ENCODE results near the gene FBXL14. TPM values are rescaled to one million over a fixed set of nuclear protein-coding genes. Genes with fewer than 3 reads are reported as not detected.

The FBXL14 gene
- total RNA-seq, 4 donors from 2014 or later: 14.5 to 30.9 (median 21.4) TPM

DNA sequence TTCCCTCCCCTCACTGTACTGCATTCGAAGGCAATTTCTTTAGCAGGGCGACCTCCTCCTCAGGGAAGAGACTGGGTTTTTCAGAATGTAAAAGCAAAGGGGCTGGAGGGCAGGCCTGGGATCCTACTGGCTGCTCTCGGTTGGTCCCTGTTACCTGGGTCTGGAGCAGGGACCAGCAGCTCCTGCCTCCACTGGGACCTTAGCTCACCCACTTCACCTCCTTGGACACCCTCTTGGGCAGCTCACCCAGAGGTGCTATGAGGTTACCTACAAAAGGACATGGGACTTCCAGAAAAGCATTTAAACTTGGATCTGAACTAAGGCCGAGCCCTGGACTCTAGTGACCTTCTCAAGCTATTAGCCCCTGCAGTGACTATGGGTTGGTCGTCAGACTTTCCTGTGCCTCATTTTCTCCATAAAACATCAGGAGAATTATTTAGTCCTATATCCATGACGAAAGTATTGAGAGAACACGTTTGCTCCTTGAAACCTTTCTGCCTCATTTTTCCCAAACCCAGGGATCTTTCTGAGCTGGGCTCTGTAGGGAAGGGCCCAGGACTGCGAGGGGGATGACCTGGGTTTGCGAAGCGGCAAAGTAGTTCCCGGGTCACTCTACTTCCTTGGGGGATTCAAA, 65.0 kb downstream of the FBXL14 start:
- peaks cover 0 to 13% of the 10 kb centered on the region in 2 donors for H3K4me1 ChIP-seq
- H3K4me3 ChIP-seq (replicated peaks in 1 of 3): peak overlapping the region in 1 of 3 donors; percentile 31
- no peaks in the 10 kb centered on the region for H3K36me3 ChIP-seq
- TF ChIP-seq, protein P1, sequence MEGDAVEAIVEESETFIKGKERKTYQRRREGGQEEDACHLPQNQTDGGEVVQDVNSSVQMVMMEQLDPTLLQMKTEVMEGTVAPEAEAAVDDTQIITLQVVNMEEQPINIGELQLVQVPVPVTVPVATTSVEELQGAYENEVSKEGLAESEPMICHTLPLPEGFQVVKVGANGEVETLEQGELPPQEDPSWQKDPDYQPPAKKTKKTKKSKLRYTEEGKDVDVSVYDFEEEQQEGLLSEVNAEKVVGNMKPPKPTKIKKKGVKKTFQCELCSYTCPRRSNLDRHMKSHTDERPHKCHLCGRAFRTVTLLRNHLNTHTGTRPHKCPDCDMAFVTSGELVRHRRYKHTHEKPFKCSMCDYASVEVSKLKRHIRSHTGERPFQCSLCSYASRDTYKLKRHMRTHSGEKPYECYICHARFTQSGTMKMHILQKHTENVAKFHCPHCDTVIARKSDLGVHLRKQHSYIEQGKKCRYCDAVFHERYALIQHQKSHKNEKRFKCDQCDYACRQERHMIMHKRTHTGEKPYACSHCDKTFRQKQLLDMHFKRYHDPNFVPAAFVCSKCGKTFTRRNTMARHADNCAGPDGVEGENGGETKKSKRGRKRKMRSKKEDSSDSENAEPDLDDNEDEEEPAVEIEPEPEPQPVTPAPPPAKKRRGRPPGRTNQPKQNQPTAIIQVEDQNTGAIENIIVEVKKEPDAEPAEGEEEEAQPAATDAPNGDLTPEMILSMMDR (IDR thresholded peaks at IDR 0.05): no peak
- TF ChIP-seq POLR2A (IDR thresholded peaks at IDR 0.05): no peak
- no peak overlapping the region for H3K27ac ChIP-seq
- no peak for DNase-seq
- peaks cover 3% of the 10 kb centered on the region for H3K27me3 ChIP-seq
- 73 to 84% methylated on average over 11 of the region's 11 CpGs for WGBS, 2 donors
- intact Hi-C loops (cut with DNase I): no loop called here
- no peaks in the 10 kb centered on the region for H3K9me3 ChIP-seq

- Histone ChIP-seq H3K9me3 (no peaks in the 10 kb centered on the region), H3K27me3 (peaks cover 3% of the 10 kb centered on the region), H3K4me1 (peaks cover 0 to 13% of the 10 kb centered on the region in 2 donors), H3K4me3 (replicated peaks in 1 of 3) (no peak overlapping the region), H3K27ac (no peak overlapping the region), H3K36me3 (no peaks in the 10 kb centered on the region)
- intact Hi-C loops (cut with DNase I): no loop called here
- DNase-seq: no peak
- 95 to 100% methylated on average over 3 of the region's 3 CpGs for WGBS, 2 donors
- TF ChIP-seq, protein P1 (IDR thresholded peaks at IDR 0.05): no peak
Measured at GRCh38 chr12:1528791-1529190, 65.6 kb downstream of the FBXL14 start.

DNA sequence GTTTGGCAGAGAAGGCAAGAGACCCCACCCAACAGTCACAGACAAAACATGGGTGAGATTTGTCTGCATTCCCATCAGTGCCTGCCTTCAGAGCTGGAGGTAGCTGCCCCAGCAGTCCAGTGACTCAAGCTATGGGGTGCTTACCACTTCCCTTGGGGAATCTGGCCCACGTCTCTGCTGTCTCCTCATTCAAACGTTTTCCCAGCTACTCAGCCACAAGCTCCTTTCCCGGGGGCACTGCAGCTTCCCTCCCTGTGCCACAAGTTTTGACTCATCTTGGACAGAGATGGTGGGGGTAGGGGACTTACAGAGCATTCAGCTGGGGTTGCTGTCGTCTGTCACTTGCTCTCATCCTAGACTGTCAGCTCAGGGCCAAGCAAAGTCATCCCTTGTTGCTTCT, 66.6 kb downstream of the FBXL14 start:
- Histone ChIP-seq H3K27ac (no peak overlapping the region), H3K27me3 (peaks cover 3% of the 10 kb centered on the region), H3K4me3 (replicated peaks in 1 of 3) (no peak overlapping the region), H3K4me1 (peaks cover 0 to 13% of the 10 kb centered on the region in 2 donors), H3K9me3 (no peaks in the 10 kb centered on the region), H3K36me3 (no peaks in the 10 kb centered on the region)
- no peak for DNase-seq
- intact Hi-C loops (cut with DNase I): no loop called here
- TF ChIP-seq POLR2A (IDR thresholded peaks at IDR 0.05): no peak
- TF ChIP-seq, protein P1 (IDR thresholded peaks at IDR 0.05): no peak
- 72% methylated on average over 4 of the region's 4 CpGs for WGBS, 2 donors

- no peak for TF ChIP-seq POLR2A (IDR thresholded peaks at IDR 0.05)
- TF ChIP-seq, protein P1 (IDR thresholded peaks at IDR 0.05): no peak
- Histone ChIP-seq H3K4me1 (peaks cover 0 to 5% of the 10 kb centered on the region in 2 donors), H3K27me3 (peaks cover 3% of the 10 kb centered on the region), H3K4me3 (replicated peaks in 1 of 3) (no peak overlapping the region), H3K36me3 (no peaks in the 10 kb centered on the region), H3K27ac (no peak overlapping the region), H3K9me3 (no peaks in the 10 kb centered on the region)
- DNase-seq: no peak
- 83 to 88% methylated on average over 10 of the region's 10 CpGs for WGBS, 2 donors
- intact Hi-C loops (cut with DNase I): no loop called here
Measured at GRCh38 chr12:1525858-1526257, 68.5 kb downstream of the FBXL14 start.

DNA sequence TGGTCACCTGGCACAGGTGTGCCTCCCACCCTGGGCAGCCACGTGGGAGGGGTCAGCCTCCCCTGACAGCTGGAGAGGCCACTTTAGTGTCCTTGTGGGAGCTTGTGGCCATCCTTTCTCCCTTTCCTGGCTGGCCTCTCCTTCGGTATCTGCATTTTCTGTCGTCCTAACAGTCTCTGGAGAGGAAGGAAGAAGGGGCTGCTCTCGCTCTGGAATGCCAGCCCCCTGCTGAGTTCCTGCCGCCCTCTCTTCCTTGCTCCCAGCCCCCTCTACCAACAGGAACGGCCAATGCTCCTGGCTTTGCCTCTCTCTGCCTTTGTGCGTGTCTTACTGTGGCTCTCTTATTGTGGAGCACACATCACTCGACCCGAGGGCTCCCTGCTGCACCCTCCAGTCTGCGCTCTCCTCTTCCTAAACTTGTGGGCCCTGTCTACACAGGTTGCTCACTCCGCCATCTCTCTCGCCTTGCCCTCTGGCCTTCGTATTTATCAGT, 70.8 kb downstream of the FBXL14 start:
- Histone ChIP-seq H3K27ac (no peak overlapping the region), H3K4me1 (peaks cover 3 to 13% of the 10 kb centered on the region in 2 donors), H3K27me3 (no peaks in the 10 kb centered on the region), H3K36me3 (no peaks in the 10 kb centered on the region), H3K9me3 (no peaks in the 10 kb centered on the region), H3K4me3 (replicated peaks in 1 of 3) (no peak overlapping the region)
- WGBS, 2 donors: 56 to 57% methylated on average over 13 of the region's 13 CpGs
- intact Hi-C loops (cut with DNase I): no loop called here
- TF ChIP-seq, protein P1 (IDR thresholded peaks at IDR 0.05): no peak
- no peak for TF ChIP-seq POLR2A (IDR thresholded peaks at IDR 0.05)
- no peak for DNase-seq
